H9 (cell line): ENCODE results near the gene DENND1A. TPM values are rescaled to one million over a fixed set of nuclear protein-coding genes. Genes with fewer than 3 reads are reported as not detected.

Experiments used
- DNase-seq: peaks from one replicate; pipeline ENCODE4 v3.0.0-alpha.2; 2017
- H2AFZ ChIP-seq: one replicate; pipeline ENCODE4 v1.6.1; 2013; ENCODE audit warnings: mild to moderate bottlenecking, low read length, control low read depth, moderate library complexity
- H2AK5ac ChIP-seq: 2 replicates; pipeline ENCODE4 v1.6.1; 2013; ENCODE audit warnings: low read length, control low read depth, mixed read lengths; ENCODE audit not compliant: insufficient read length
- H2BK120ac ChIP-seq: one replicate; pipeline ENCODE4 v1.6.1; 2013; ENCODE audit warnings: low read depth, mild to moderate bottlenecking, low read length, control low read depth, inconsistent platforms; ENCODE audit not compliant: poor library complexity, severe bottlenecking
- H2BK12ac ChIP-seq: 2 replicates; pipeline ENCODE4 v1.6.1; 2013; ENCODE audit warnings: low read length, control low read depth, mixed read lengths, low read depth; ENCODE audit not compliant: insufficient read length
- H2BK15ac ChIP-seq: 2 replicates; pipeline ENCODE4 v1.6.1; 2013; ENCODE audit warnings: low read depth, low read length, control low read depth
- H2BK20ac ChIP-seq: one replicate; pipeline ENCODE4 v1.6.1; 2013; ENCODE audit warnings: low read depth, mild to moderate bottlenecking, low read length, control low read depth, inconsistent platforms; ENCODE audit not compliant: poor library complexity, severe bottlenecking
- H2BK5ac ChIP-seq: 2 replicates; pipeline ENCODE4 v1.6.1; 2013; ENCODE audit warnings: low read length, control low read depth, mixed read lengths; ENCODE audit not compliant: insufficient read length
- H3K14ac ChIP-seq: 2 replicates; pipeline ENCODE4 v1.6.1; 2013; ENCODE audit warnings: low read length, control low read depth; ENCODE audit not compliant: insufficient read depth
- H3K18ac ChIP-seq: 2 replicates; pipeline ENCODE4 v1.6.1; 2013; ENCODE audit warnings: low read depth, mild to moderate bottlenecking, mixed read lengths, low read length, control low read depth; ENCODE audit not compliant: insufficient read length
- H3K23ac ChIP-seq: 2 replicates; pipeline ENCODE4 v1.6.1; 2013; ENCODE audit warnings: low read length, control low read depth, mixed read lengths, low read depth; ENCODE audit not compliant: insufficient read length
- H3K23me2 ChIP-seq: 2 replicates; pipeline ENCODE4 v1.6.1; 2013; ENCODE audit warnings: low read depth, mild to moderate bottlenecking, mixed read lengths, low read length, control low read depth; ENCODE audit not compliant: insufficient read length, poor library complexity, severe bottlenecking
- H3K27ac ChIP-seq: 2 replicates; pipeline ENCODE4 v1.5.1; 2013; ENCODE audit warnings: low read length, control low read depth, mixed read lengths, low read depth; ENCODE audit not compliant: insufficient read length
- H3K27me3 ChIP-seq: 2 replicates; pipeline ENCODE4 v1.6.1; 2013; ENCODE audit warnings: low read length, control low read depth, inconsistent platforms; ENCODE audit not compliant: insufficient read depth
- H3K4ac ChIP-seq: 2 replicates; pipeline ENCODE4 v1.6.1; 2013; ENCODE audit warnings: low read depth, mild to moderate bottlenecking, control low read depth, inconsistent platforms, low read length, moderate library complexity
- H3K4me1 ChIP-seq: 2 replicates; pipeline ENCODE4 v1.6.1; 2013; ENCODE audit warnings: low read length, control low read depth, inconsistent platforms; ENCODE audit not compliant: insufficient read depth
- H3K4me2 ChIP-seq: 2 replicates; pipeline ENCODE4 v1.6.1; 2013; ENCODE audit warnings: low read length, control low read depth, mixed read lengths; ENCODE audit not compliant: insufficient read length, insufficient read depth
- H3K56ac ChIP-seq: 2 replicates; pipeline ENCODE4 v1.6.1; 2013; ENCODE audit warnings: low read depth, mild to moderate bottlenecking, mixed read lengths, low read length, control low read depth; ENCODE audit not compliant: insufficient read length
- H3K79me1 ChIP-seq: 2 replicates; pipeline ENCODE4 v1.6.1; 2013; ENCODE audit warnings: low read depth, mild to moderate bottlenecking, moderate library complexity, low read length, control low read depth, inconsistent platforms; ENCODE audit not compliant: insufficient read depth, poor library complexity, severe bottlenecking
- H3K79me2 ChIP-seq: 2 replicates; pipeline ENCODE4 v1.6.1; 2013; ENCODE audit warnings: low read length, control low read depth, inconsistent platforms; ENCODE audit not compliant: insufficient read depth
- H3K9ac ChIP-seq: 2 replicates; pipeline ENCODE4 v1.6.1; 2013; ENCODE audit warnings: low read length, control low read depth, mixed read lengths; ENCODE audit not compliant: insufficient read length; ENCODE audit errors: extremely low read depth
- H3K9me3 ChIP-seq: one replicate; pipeline ENCODE4 v1.6.1; 2013; ENCODE audit warnings: low read depth, low read length, inconsistent platforms; ENCODE audit not compliant: control insufficient read depth
- H3T11ph ChIP-seq: one replicate; pipeline ENCODE4 v1.6.1; 2013; ENCODE audit warnings: mild to moderate bottlenecking, low read length, control low read depth, inconsistent platforms
- H4K20me1 ChIP-seq: one replicate; pipeline ENCODE4 v1.6.1; 2013; ENCODE audit not compliant: control insufficient read depth, insufficient read length, insufficient read depth
- H4K5ac ChIP-seq: 2 replicates; pipeline ENCODE4 v1.6.1; 2013; ENCODE audit warnings: low read depth, mild to moderate bottlenecking, mixed read lengths, low read length, control low read depth; ENCODE audit not compliant: insufficient read length
- H4K8ac ChIP-seq: replicated peaks from 2 replicates; pipeline ENCODE4 v1.6.1; 2013; ENCODE audit warnings: low read length, control low read depth, mixed read lengths, low read depth; ENCODE audit not compliant: insufficient read length
- H4K91ac ChIP-seq: 2 replicates; pipeline ENCODE4 v1.6.1; 2013; ENCODE audit warnings: low read depth, mild to moderate bottlenecking, moderate library complexity, mixed read lengths, low read length, control low read depth; ENCODE audit not compliant: insufficient read length
- H3K27ac Mint-ChIP-seq, 3 experiments: 2 replicates in 2 of 3; 3 replicates in 1 of 3; pipeline ENCODE4 v1.8.0; 2020 to 2021; ENCODE audit warnings: mixed read lengths in 3 of 3, mild to moderate bottlenecking in 1 of 3, moderate library complexity in 1 of 3
- H3K27me3 Mint-ChIP-seq: 2 replicates; pipeline ENCODE4 v1.8.0; 2021; ENCODE audit warnings: low read depth, mild to moderate bottlenecking, moderate library complexity, mixed read lengths
- H3K36me3 Mint-ChIP-seq, 3 experiments: 2 replicates in 2 of 3; 3 replicates in 1 of 3; pipeline ENCODE4 v1.8.0; 2020 to 2021; ENCODE audit warnings: low read depth in 3 of 3, mixed read lengths in 3 of 3; ENCODE audit not compliant: insufficient read depth in 1 of 3
- H3K4me1 Mint-ChIP-seq, 2 experiments: 2 replicates each; pipeline ENCODE4 v1.8.0; 2020; ENCODE audit warnings: mixed read lengths in 2 of 2
- H3K4me3 Mint-ChIP-seq, 2 experiments: 2 replicates in 1 of 2; 3 replicates in 1 of 2; pipeline ENCODE4 v1.8.0; 2020 to 2021; ENCODE audit warnings: mild to moderate bottlenecking in 2 of 2, mixed read lengths in 2 of 2, moderate library complexity in 1 of 2
- H3K9me3 Mint-ChIP-seq, 2 experiments: 2 replicates in 1 of 2; 3 replicates in 1 of 2; pipeline ENCODE4 v1.8.0; 2020; ENCODE audit warnings: mild to moderate bottlenecking in 2 of 2, mixed read lengths in 2 of 2, moderate library complexity in 1 of 2
- WGBS: extraction: QIAGEN DNeasy Blood & Tissue Kit; methylation state at CpG from one replicate; pipeline ENCODE4 v1.1.7; 2013; ENCODE audit warnings: missing lambda C conversion rate, low lambda C conversion rate, mixed read lengths; ENCODE audit not compliant: insufficient read length; ENCODE audit errors: extremely low coverage; 5-methylcytosine and 5-hydroxymethylcytosine counted together
- total RNA-seq: library from RNA; stranded (reverse); gene quantifications from 2 replicates; pipeline ENCODE4 v1.2.1, GENCODE V29; 2021
- TF ChIP-seq, protein P1 (sequence below): fragments of 200-600 bp; sonication (generic); conservative IDR thresholded peaks from 3 replicates; pipeline ENCODE4 v1.8.0; 2021; ENCODE audit warnings: antibody characterized with exemption, mild to moderate bottlenecking

DENND1A gene
- total RNA-seq, 1 experiment from 2014 or later, result 20.4 TPM

DNA sequence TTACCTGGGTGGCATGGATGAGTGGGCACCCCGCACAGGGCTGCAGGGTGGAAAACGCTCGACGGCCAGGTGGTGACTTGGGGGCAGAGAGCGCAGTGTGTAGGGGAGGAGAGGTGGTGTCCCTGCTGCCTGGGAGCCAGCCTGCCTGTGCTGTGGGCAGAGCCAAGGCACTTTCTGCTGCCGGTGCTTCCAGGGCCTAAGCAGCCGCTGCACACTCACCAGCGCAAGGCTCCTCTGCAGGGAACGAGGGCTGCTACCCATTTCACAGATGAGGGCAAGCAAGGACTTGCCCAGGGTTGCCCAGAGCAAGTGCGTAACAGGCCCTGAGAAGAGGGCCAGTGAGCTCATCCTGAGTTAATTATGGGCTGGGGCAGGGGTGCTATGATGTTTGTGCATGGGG lies 511.4 kb downstream of the DENND1A start:
- Histone ChIP-seq H2BK120ac (no peak overlapping the region), H2AFZ (no peak overlapping the region), H4K20me1 (no peaks in the 10 kb centered on the region), H3K27me3 (no peaks in the 10 kb centered on the region), H4K91ac (no peak overlapping the region), H3K9ac (no peak overlapping the region), H4K5ac (no peak overlapping the region), H2BK5ac (no peak overlapping the region), H2BK15ac (no peak overlapping the region), H3T11ph (no peak overlapping the region), H3K14ac (no peak overlapping the region), H3K18ac (no peak overlapping the region), H3K27ac (no peak overlapping the region), H3K9me3 (no peaks in the 10 kb centered on the region), H3K4ac (no peak overlapping the region), H3K23ac (no peak overlapping the region), H3K79me1 (no peaks in the 10 kb centered on the region), H2AK5ac (no peak overlapping the region), H4K8ac (no peak overlapping the region), H3K4me2 (no peak overlapping the region), H2BK12ac (no peak overlapping the region), H2BK20ac (no peak overlapping the region), H3K23me2 (no peaks in the 10 kb centered on the region), H3K79me2 (no peaks in the 10 kb centered on the region), H3K4me1 (peaks cover 4% of the 10 kb centered on the region; the same call in 1 of the 2 replicates), H3K56ac (no peak overlapping the region)
- no peak overlapping the region for H3K4me3 Mint-ChIP-seq
- WGBS, result no CpG with 5 or more reads among the region's 10 CpGs
- H3K4me1 Mint-ChIP-seq, result peaks cover 42 to 60% of the 10 kb centered on the region in 2 experiments
- no peaks in the 10 kb centered on the region; the same call in 1 of the 2 replicates for H3K27me3 Mint-ChIP-seq
- TF ChIP-seq, protein P1, sequence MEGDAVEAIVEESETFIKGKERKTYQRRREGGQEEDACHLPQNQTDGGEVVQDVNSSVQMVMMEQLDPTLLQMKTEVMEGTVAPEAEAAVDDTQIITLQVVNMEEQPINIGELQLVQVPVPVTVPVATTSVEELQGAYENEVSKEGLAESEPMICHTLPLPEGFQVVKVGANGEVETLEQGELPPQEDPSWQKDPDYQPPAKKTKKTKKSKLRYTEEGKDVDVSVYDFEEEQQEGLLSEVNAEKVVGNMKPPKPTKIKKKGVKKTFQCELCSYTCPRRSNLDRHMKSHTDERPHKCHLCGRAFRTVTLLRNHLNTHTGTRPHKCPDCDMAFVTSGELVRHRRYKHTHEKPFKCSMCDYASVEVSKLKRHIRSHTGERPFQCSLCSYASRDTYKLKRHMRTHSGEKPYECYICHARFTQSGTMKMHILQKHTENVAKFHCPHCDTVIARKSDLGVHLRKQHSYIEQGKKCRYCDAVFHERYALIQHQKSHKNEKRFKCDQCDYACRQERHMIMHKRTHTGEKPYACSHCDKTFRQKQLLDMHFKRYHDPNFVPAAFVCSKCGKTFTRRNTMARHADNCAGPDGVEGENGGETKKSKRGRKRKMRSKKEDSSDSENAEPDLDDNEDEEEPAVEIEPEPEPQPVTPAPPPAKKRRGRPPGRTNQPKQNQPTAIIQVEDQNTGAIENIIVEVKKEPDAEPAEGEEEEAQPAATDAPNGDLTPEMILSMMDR, result no peak
- H3K36me3 Mint-ChIP-seq, result peaks cover 0 to 6% (median 0%) of the 10 kb centered on the region in 3 experiments; a peak in 2 of 7 replicates
- DNase-seq, result no peak
- peak overlapping the region in 1 of 3 experiments; percentile 62; a peak in 3 of 7 replicates for H3K27ac Mint-ChIP-seq
- H3K9me3 Mint-ChIP-seq, result no peaks in the 10 kb centered on the region
